C4-2B (cell line): ENCODE results near the gene INSYN2B.

Source experiments
- H3K27ac ChIP-seq: fragments of 450-650 bp; 2 replicates; pipeline ENCODE4 v1.5.1; 2017
- ZFX ChIP-seq: fragments of 450-650 bp; IDR thresholded peaks from 2 replicates; pipeline ENCODE4 v1.6.1; 2017
- TF ChIP-seq, protein P1 (sequence below): fragments of 450-650 bp; conservative IDR thresholded peaks from 2 replicates; pipeline ENCODE4 v1.5.1; 2017; ENCODE audit warnings: mild to moderate bottlenecking

INSYN2B gene

DNA sequence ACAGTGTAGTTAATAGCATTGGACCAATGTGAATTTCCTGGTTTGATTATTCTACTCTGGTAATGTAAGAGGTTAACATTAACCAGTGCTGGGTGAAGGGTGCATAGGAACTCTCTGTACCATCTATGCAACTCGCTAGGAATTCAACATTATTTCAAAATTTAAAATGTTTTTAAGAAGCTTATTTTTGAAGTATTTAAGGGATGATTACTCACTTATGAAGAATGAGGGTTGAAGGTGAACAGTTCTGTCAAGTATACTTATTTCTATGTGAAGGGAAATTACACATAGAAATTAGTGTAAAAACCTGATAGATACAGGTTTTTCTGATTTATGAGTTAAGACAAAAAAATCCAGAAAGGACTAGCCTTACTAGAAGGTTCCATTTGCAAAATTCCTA lies 165.8 kb downstream of the INSYN2B start:
- no peak overlapping the region for H3K27ac ChIP-seq
- TF ChIP-seq, protein P1, sequence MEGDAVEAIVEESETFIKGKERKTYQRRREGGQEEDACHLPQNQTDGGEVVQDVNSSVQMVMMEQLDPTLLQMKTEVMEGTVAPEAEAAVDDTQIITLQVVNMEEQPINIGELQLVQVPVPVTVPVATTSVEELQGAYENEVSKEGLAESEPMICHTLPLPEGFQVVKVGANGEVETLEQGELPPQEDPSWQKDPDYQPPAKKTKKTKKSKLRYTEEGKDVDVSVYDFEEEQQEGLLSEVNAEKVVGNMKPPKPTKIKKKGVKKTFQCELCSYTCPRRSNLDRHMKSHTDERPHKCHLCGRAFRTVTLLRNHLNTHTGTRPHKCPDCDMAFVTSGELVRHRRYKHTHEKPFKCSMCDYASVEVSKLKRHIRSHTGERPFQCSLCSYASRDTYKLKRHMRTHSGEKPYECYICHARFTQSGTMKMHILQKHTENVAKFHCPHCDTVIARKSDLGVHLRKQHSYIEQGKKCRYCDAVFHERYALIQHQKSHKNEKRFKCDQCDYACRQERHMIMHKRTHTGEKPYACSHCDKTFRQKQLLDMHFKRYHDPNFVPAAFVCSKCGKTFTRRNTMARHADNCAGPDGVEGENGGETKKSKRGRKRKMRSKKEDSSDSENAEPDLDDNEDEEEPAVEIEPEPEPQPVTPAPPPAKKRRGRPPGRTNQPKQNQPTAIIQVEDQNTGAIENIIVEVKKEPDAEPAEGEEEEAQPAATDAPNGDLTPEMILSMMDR: no peak
- no peak for TF ChIP-seq ZFX
